Ovary (tissue), 9 donors: ENCODE data around the gene DNAJB11. TPM values are rescaled to one million over a fixed set of nuclear protein-coding genes. Genes with fewer than 3 reads are reported as not detected.
"Not testable (repeated sequence)": the region's sequence is repeated elsewhere in the genome, so short reads cannot be mapped to it uniquely, and the experiment has no call there.

Experiments
- DNase-seq, 5 donors: peaks; one replicate each; pipeline ENCODE4 v3.0.0-alpha.2; 2019 to 2020
- H3K27ac ChIP-seq, 2 donors: fragments of 200-600 bp; one replicate each; pipeline versions ENCODE4 v1.5.1 to v1.8.0; 2019 to 2022
- H3K27me3 ChIP-seq: fragments of 200-600 bp; one replicate; pipeline ENCODE4 v1.8.0; 2022
- H3K36me3 ChIP-seq: fragments of 200-600 bp; sonication (generic); one replicate; pipeline ENCODE4 v1.5.1; 2019
- H3K4me1 ChIP-seq: one replicate; pipeline ENCODE4 v1.8.1; 2013; ENCODE audit warnings: mild to moderate bottlenecking, moderate library complexity; ENCODE audit not compliant: insufficient read depth
- H3K4me3 ChIP-seq: fragments of 200-600 bp; sonication (generic); one replicate; pipeline ENCODE4 v1.5.1; 2017
- H3K9me3 ChIP-seq, 2 donors: fragments of 200-600 bp in 1 of 2; sonication (generic) in 1 of 2; one replicate each; pipeline versions ENCODE4 v1.5.1 to v1.8.1; 2013 to 2019; ENCODE audit warnings: mild to moderate bottlenecking in 1 of 2, moderate library complexity in 1 of 2
- EP300 ChIP-seq: sonication (generic); formaldehyde crosslinking; IDR thresholded peaks from one replicate; pipeline ENCODE4 v1.6.1; 2017; ENCODE audit warnings: antibody characterized with exemption
- POLR2A ChIP-seq: fragments of 450-650 bp; IDR thresholded peaks from one replicate; pipeline ENCODE4 v1.6.1; 2017; ENCODE audit warnings: antibody characterized with exemption, mild to moderate bottlenecking, moderate library complexity
- WGBS, 3 donors: extraction: QIAGEN DNeasy Blood & Tissue Kit in 1 of 3; methylation state at CpG; one replicate each; pipeline versions ENCODE4 v1.1.5 to v1.1.7; 2013 to 2017; 5-methylcytosine and 5-hydroxymethylcytosine counted together
- intact Hi-C, 4 donors: fragments of 100-400 bp; cut with DNase I; formaldehyde crosslinking; loops; one replicate each; pipeline versions ENCODE4 v1.11.0 to v1.15.1; 2022 to 2023
- polyA plus RNA-seq, 2 donors: library from polyadenylated mRNA; stranded (reverse); fragments of 200-250 nt in 1 of 2; fragments of 350-450 nt in 1 of 2; fragmentation: Illumina TruSeq in 1 of 2; extraction: RNeasy Lipid Tissue Mini Kit (QIAGEN cat#74804) in 1 of 2; gene quantifications; one replicate each; pipeline ENCODE4 v1.2.3, GENCODE V29; 2013 to 2014
- total RNA-seq, 7 donors: library from RNA; depleted of rRNA in 2 of 7; stranded (reverse); fragments of >200 nt in 2 of 7; fragmentation: NEBNext Ultra II Directional in 3 of 7; extraction: Animal tissue kit (Norgen Biotek cat#: 25700) in 3 of 7; gene quantifications; one replicate each; pipeline versions ENCODE4 v1.1.0 to v1.2.4, GENCODE V29; 2016 to 2023
- TF ChIP-seq, protein P1 (sequence below), 3 donors: fragments of 450-650 bp in 2 of 3; fragments of 200-600 bp in 1 of 3; IDR thresholded peaks; one replicate each; pipeline versions ENCODE4 v1.5.1 to v1.8.0; 2016 to 2022; ENCODE audit warnings: antibody characterized with exemption in 3 of 3, mild to moderate bottlenecking in 1 of 3
- donor health status: DM: no; HTN: no; CAD: no; lungs with moderate emphysema.
- donor health status: DM: no; HTN: no; CAD: no.
- donor health status: Bipolar disorder and iron deficiency.
- donor health status: DM: yes; HTN: yes; CAD: no.
- donor health status: DM: no; HTN: no; CAD: no.
- donor health status: DM: yes; HTN: yes; CAD: no.

DNAJB11 gene
- total and polyA plus RNA-seq, 9 donors: 17.7 to 38.2 (median 23.8) TPM

DNA sequence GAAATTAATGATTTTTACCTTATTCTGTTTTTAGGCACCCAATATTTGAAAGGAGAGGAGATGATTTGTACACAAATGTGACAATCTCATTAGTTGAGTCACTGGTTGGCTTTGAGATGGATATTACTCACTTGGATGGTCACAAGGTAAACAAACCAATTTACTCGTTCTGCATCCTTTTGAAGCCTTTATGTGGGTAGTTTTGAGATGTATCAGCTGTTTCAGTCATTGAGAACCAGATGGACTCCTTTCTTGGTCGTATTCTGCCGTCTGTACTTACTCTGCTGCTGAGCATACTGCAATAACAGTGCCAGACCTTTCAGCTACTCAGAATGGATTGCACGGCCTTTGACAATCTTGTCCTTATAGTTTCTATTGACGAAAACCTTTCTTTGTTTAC lies 13.3 kb downstream of the DNAJB11 start:
- TF ChIP-seq POLR2A (no peak), EP300 (no peak)
- TF ChIP-seq, protein P1, sequence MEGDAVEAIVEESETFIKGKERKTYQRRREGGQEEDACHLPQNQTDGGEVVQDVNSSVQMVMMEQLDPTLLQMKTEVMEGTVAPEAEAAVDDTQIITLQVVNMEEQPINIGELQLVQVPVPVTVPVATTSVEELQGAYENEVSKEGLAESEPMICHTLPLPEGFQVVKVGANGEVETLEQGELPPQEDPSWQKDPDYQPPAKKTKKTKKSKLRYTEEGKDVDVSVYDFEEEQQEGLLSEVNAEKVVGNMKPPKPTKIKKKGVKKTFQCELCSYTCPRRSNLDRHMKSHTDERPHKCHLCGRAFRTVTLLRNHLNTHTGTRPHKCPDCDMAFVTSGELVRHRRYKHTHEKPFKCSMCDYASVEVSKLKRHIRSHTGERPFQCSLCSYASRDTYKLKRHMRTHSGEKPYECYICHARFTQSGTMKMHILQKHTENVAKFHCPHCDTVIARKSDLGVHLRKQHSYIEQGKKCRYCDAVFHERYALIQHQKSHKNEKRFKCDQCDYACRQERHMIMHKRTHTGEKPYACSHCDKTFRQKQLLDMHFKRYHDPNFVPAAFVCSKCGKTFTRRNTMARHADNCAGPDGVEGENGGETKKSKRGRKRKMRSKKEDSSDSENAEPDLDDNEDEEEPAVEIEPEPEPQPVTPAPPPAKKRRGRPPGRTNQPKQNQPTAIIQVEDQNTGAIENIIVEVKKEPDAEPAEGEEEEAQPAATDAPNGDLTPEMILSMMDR (IDR thresholded peaks at IDR 0.05): no peak
- H3K27ac ChIP-seq: no peak overlapping the region
- H3K36me3 ChIP-seq: no peaks in the 10 kb centered on the region
- H3K4me3 ChIP-seq: no peak overlapping the region
- no peaks in the 10 kb centered on the region for H3K4me1 ChIP-seq
- no peaks in the 10 kb centered on the region for H3K27me3 ChIP-seq
- 48 to 71% (median 61%) methylated on average over 5 of the region's 5 CpGs for WGBS, 3 donors
- DNase-seq: no peak
- intact Hi-C loops: no loop called here
- no peaks in the 10 kb centered on the region for H3K9me3 ChIP-seq

DNA sequence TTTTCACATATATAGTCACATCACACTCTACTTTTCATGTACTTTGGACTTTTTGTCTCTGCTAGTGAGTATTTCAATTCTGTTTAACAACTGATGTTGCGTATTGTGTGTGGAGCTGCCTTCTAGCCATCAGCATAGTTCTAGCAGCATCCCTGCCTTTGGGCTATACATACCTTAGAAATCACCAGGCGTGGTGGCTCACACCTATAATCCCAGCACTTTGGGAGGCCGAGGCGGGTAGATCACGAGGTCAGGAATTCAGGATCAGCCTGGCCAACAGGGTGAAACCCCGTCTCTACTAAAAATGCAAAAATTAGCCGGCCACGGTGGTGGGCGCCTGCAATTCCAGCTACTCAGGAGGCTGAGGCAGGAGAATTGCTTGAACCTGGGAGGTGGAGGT lies 15.7 kb downstream of the DNAJB11 start:
- intact Hi-C loops, H3K9me3 ChIP-seq, H3K27ac ChIP-seq, H3K36me3 ChIP-seq, DNase-seq, H3K27me3 ChIP-seq, H3K4me3 ChIP-seq, H3K4me1 ChIP-seq: not testable (repeated sequence)
- WGBS, 3 donors: 86 to 95% (median 94%) methylated on average over 9 of the region's 9 CpGs

DNA sequence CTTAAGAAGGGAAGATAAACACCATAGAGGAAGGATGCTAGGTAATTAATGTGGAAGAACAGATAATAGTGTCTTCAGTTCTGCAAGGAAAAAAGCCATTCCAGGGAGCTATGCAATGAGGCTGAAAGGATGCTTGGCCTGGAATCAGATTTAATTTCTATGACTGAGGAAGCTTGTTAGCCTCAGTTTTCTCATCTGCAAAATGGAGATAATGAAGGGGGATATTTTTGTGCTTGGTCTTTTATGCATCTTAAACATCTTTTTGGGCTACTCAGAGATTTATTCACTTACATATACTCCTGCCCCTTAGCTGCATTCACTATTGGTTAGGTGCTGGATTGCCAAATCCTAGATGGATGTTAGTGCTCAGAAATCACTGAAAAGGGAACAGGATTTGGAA lies 16.7 kb downstream of the DNAJB11 start:
- H3K4me3 ChIP-seq: no peak overlapping the region
- intact Hi-C loops: no loop called here
- no peaks in the 10 kb centered on the region for H3K9me3 ChIP-seq
- H3K36me3 ChIP-seq: no peaks in the 10 kb centered on the region
- no peak overlapping the region for H3K27ac ChIP-seq
- no peak for DNase-seq
- TF ChIP-seq POLR2A: no peak
- TF ChIP-seq, protein P1 (IDR thresholded peaks at IDR 0.05): no peak
- TF ChIP-seq EP300: no peak
- H3K27me3 ChIP-seq: no peaks in the 10 kb centered on the region
- H3K4me1 ChIP-seq: no peaks in the 10 kb centered on the region

DNA sequence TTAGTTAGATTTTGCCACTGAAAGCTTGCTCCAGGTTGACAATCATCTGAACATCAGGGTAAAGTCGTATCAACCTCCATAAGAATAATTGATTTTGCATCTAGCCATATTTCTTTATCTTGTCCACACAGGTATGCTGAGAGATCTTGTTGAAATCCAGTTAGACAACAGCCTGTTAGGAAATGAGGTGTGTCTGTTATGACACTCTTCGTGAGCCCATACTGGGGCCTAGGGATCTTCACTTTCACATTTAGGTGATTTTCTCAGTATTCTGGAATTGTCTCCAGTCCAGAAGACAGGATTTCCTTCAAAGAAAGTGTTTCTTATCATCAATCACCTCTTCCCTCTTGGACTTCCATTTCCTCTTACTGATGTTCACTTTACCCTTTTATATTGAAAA lies 18.1 kb downstream of the DNAJB11 start:
- WGBS, 3 donors: 67 to 72% (median 72%) methylated on average over 2 of the region's 2 CpGs
- TF ChIP-seq, protein P1 (IDR thresholded peaks at IDR 0.05): no peak
- TF ChIP-seq POLR2A: no peak
- no peak for TF ChIP-seq EP300
- H3K4me1 ChIP-seq: no peaks in the 10 kb centered on the region
- intact Hi-C loops: no loop called here
- no peak for DNase-seq
- H3K27me3 ChIP-seq: no peaks in the 10 kb centered on the region
- H3K27ac ChIP-seq: no peak overlapping the region
- H3K4me3 ChIP-seq: no peak overlapping the region
- no peaks in the 10 kb centered on the region for H3K9me3 ChIP-seq
- H3K36me3 ChIP-seq: no peaks in the 10 kb centered on the region

DNA sequence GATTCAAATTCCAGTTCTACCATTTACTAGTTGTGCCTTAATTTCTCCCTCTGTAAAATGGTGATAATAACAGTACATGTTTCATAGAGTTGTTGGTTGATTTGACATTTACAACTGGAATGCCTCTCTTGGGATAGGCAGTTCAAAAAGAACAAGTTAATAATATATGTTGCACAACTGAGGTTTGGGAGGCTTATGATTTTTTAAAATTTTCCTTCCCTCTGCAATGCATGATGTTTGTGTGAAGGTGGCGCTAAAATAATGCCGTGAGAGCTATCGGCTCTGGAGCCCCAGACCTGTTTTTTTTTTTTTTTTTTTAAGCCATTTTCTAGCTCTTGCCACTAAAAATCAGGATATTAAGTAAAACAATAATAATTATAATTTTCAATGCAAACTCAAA lies 18.6 kb downstream of the DNAJB11 start:
- TF ChIP-seq POLR2A (no peak), EP300 (no peak)
- TF ChIP-seq, protein P1 (IDR thresholded peaks at IDR 0.05): no peak
- intact Hi-C loops: no loop called here
- H3K9me3 ChIP-seq: no peaks in the 10 kb centered on the region
- no peaks in the 10 kb centered on the region for H3K36me3 ChIP-seq
- no peaks in the 10 kb centered on the region for H3K4me1 ChIP-seq
- no peak overlapping the region for H3K27ac ChIP-seq
- H3K4me3 ChIP-seq: no peak overlapping the region
- WGBS, 3 donors: 30 to 35% (median 30%) methylated on average over 3 of the region's 3 CpGs
- H3K27me3 ChIP-seq: no peaks in the 10 kb centered on the region
- no peak for DNase-seq
